PC-3 (cell line): ENCODE data around the gene MARK4. TPM values are rescaled to one million over a fixed set of nuclear protein-coding genes. Genes with fewer than 3 reads are reported as not detected.

Source experiments
- ATAC-seq: fragments of 200-7000 bp; cut with Tn5 transposase; 2 replicates; pipeline ENCODE4 v1.9.1; 2020; ENCODE audit warnings: mild to moderate bottlenecking, moderate library complexity
- BruUV-seq: library from RNA; stranded (reverse); fragments of 400-500 nt; replicated peaks from 2 replicates; lab custom pipeline; 2021; lab: Mats Ljungman, UMichigan
- CTCF ChIA-PET: fragments of 300-600 bp; sonication (Branson Sonifier 250); formaldehyde crosslinking; loops from one replicate; lab custom pipeline; 2022; ENCODE audit warnings: antibody characterized with exemption; lab: Charles Lee
- POLR2A ChIA-PET: fragments of 300-600 bp; sonication (Branson Sonifier 250); formaldehyde crosslinking; loops from one replicate; lab custom pipeline; 2022; ENCODE audit warnings: antibody characterized with exemption; ENCODE audit not compliant: unreplicated experiment; lab: Charles Lee
- DNase-seq: peaks from one replicate; pipeline ENCODE4 v3.0.0-alpha.2; 2015
- H2AFZ ChIP-seq: fragments of 300-600 bp; sonication (generic); 2 replicates; pipeline ENCODE4 v1.6.0; 2016; ENCODE audit warnings: antibody characterized with exemption, low read length
- H3F3A ChIP-seq: fragments of 300-600 bp; sonication (generic); one replicate; pipeline ENCODE4 v1.6.0; 2017; ENCODE audit warnings: antibody characterized with exemption, low read length, control low read depth, mild to moderate bottlenecking; ENCODE audit not compliant: unreplicated experiment
- H3K27ac ChIP-seq: fragments of 300-600 bp; sonication (generic); 2 replicates; pipeline ENCODE4 v1.5.1; 2016; ENCODE audit warnings: mild to moderate bottlenecking, low read length
- H3K27me3 ChIP-seq: fragments of 300-600 bp; sonication (generic); 2 replicates; pipeline ENCODE4 v1.6.1; 2016; ENCODE audit warnings: low read length, mixed read lengths
- H3K36me3 ChIP-seq: fragments of 300-600 bp; sonication (generic); 2 replicates; pipeline ENCODE4 v1.6.1; 2016; ENCODE audit warnings: low read depth, mixed run types, low read length, mixed read lengths
- H3K4me1 ChIP-seq: fragments of 300-600 bp; sonication (generic); 2 replicates; pipeline ENCODE4 v1.5.1; 2016; ENCODE audit warnings: low read length; ENCODE audit not compliant: insufficient read depth
- H3K4me2 ChIP-seq: fragments of 300-600 bp; sonication (generic); 2 replicates; pipeline ENCODE4 v1.6.0; 2016; ENCODE audit warnings: low read length
- H3K4me3 ChIP-seq: fragments of 300-600 bp; sonication (generic); 2 replicates; pipeline ENCODE4 v1.5.1; 2016; ENCODE audit warnings: mild to moderate bottlenecking, low read length, mixed read lengths
- H3K79me2 ChIP-seq: fragments of 300-600 bp; sonication (generic); 2 replicates; pipeline ENCODE4 v1.6.1; 2017; ENCODE audit warnings: low read length, mixed read lengths
- H3K9ac ChIP-seq: fragments of 300-600 bp; sonication (generic); 2 replicates; pipeline ENCODE4 v1.6.0; 2016; ENCODE audit warnings: mild to moderate bottlenecking, low read length
- H3K9me2 ChIP-seq: fragments of 300-600 bp; sonication (generic); replicated peaks from 2 replicates; pipeline ENCODE4 v1.6.1; 2016; ENCODE audit warnings: mixed run types, low read length, mixed read lengths
- H3K9me3 ChIP-seq: fragments of 300-600 bp; sonication (generic); 2 replicates; pipeline ENCODE4 v1.6.1; 2016; ENCODE audit warnings: low read length, mixed read lengths
- H4K20me1 ChIP-seq: fragments of 300-600 bp; sonication (generic); 2 replicates; pipeline ENCODE4 v1.6.1; 2016; ENCODE audit warnings: low read length, mixed read lengths
- CTCF ChIP-seq: fragments of 300-600 bp; sonication (generic); conservative IDR thresholded peaks from 2 replicates; pipeline ENCODE4 v1.5.1; 2017; ENCODE audit warnings: antibody characterized with exemption, low read depth, mild to moderate bottlenecking, low read length
- EZH2 ChIP-seq: fragments of 300-600 bp; sonication (generic); IDR thresholded peaks from one replicate; pipeline ENCODE4 v1.6.1; 2017; ENCODE audit warnings: antibody characterized with exemption, mild to moderate bottlenecking, low read length; ENCODE audit not compliant: unreplicated experiment
- EZH2phosphoT487 ChIP-seq: fragments of 300-600 bp; sonication (generic); IDR thresholded peaks from 2 replicates; pipeline ENCODE4 v1.6.1; 2018; ENCODE audit warnings: mild to moderate bottlenecking, antibody characterized with exemption, low read length, borderline replicate concordance
- intact Hi-C: fragments of 100-400 bp; cut with micrococcal nuclease; formaldehyde crosslinking; loops from 2 replicates; pipeline ENCODE4 v1.9.0; 2023
- total RNA-seq: library from RNA; depleted of rRNA; stranded (reverse); fragments of >200 nt; gene quantifications from 2 replicates; pipeline ENCODE4 v1.2.3, GENCODE V29; 2014

The MARK4 gene
- total RNA-seq, 1 experiment from 2014 or later = 12.1 TPM

GRCh38 chr19:45254044-45254531, 3.0 kb downstream of the MARK4 start:
- Histone ChIP-seq H2AFZ (no peak overlapping the region), H3K9me2 (no peaks in the 10 kb centered on the region), H3K27me3 (no peaks in the 10 kb centered on the region), H3F3A (no peaks in the 10 kb centered on the region), H3K79me2 (peaks cover 32% of the 10 kb centered on the region), H3K9ac (no peak overlapping the region), H3K9me3 (no peaks in the 10 kb centered on the region), H3K4me3 (no peak overlapping the region), H3K36me3 (no peaks in the 10 kb centered on the region), H4K20me1 (no peaks in the 10 kb centered on the region), H3K27ac (no peak overlapping the region), H3K4me1 (peaks cover 10% of the 10 kb centered on the region; the same call in 1 of the 2 replicates), H3K4me2 (no peak overlapping the region)
- ChIA-PET CTCF (no interaction called here), POLR2A (no interaction called here)
- ATAC-seq (no peak), DNase-seq (no peak)
- intact Hi-C loops = loop anchor here (10.0 kb wide), 1 partner anchor 239 kb away; no protein-coding TSS in a partner anchor
- TF ChIP-seq CTCF (0 out of 2 replicates have a peak, but pooled peaks have one; percentile 19), EZH2 (no peak)
- no TSS peak for BruUV-seq

- no peaks in the 10 kb centered on the region for H3K9me2 ChIP-seq
- TF ChIP-seq EZH2phosphoT487 = no peak
- TF ChIP-seq EZH2 = no peak
- no peak for TF ChIP-seq CTCF
- H3K27ac ChIP-seq = no peak overlapping the region
- H3K79me2 ChIP-seq = peaks cover 32% of the 10 kb centered on the region
- no peaks in the 10 kb centered on the region for H3K36me3 ChIP-seq
- H3K9ac ChIP-seq = no peak overlapping the region
- no peak for ATAC-seq
- DNase-seq = no peak
- H3F3A ChIP-seq = no peaks in the 10 kb centered on the region
- BruUV-seq = no TSS peak
- CTCF ChIA-PET = no interaction called here
- no peak overlapping the region for H3K4me3 ChIP-seq
- H3K4me1 ChIP-seq = 0 out of 2 replicates have a peak, but pooled peaks cover 4% of the 10 kb centered on the region
- no peaks in the 10 kb centered on the region for H3K27me3 ChIP-seq
- POLR2A ChIA-PET = no interaction called here
- H4K20me1 ChIP-seq = no peaks in the 10 kb centered on the region
- H3K9me3 ChIP-seq = no peaks in the 10 kb centered on the region
- H3K4me2 ChIP-seq = no peak overlapping the region
- intact Hi-C loops = loop anchor here (10.0 kb wide), 1 partner anchor 241 kb away; no protein-coding TSS in a partner anchor
- no peak overlapping the region for H2AFZ ChIP-seq
These were observed 4.6 kb downstream of the MARK4 start for GRCh38 chr19:45255611-45256157.

- Histone ChIP-seq H2AFZ (no peak overlapping the region), H3F3A (no peaks in the 10 kb centered on the region), H3K9me2 (no peaks in the 10 kb centered on the region), H3K4me3 (no peak overlapping the region), H3K9me3 (no peaks in the 10 kb centered on the region), H3K4me2 (no peak overlapping the region), H3K27me3 (no peaks in the 10 kb centered on the region), H3K27ac (no peak overlapping the region), H4K20me1 (no peaks in the 10 kb centered on the region), H3K79me2 (peaks cover 28% of the 10 kb centered on the region), H3K36me3 (no peaks in the 10 kb centered on the region), H3K9ac (no peak overlapping the region), H3K4me1 (0 out of 2 replicates have a peak, but pooled peaks cover 3% of the 10 kb centered on the region)
- intact Hi-C loops = loop anchor here (10.0 kb wide), 1 partner anchor 242 kb away; no protein-coding TSS in a partner anchor
- DNase-seq (no peak), ATAC-seq (no peak)
- ChIA-PET CTCF (no interaction called here), POLR2A (no interaction called here)
- no peak for TF ChIP-seq CTCF
- no peak for TF ChIP-seq EZH2
- TF ChIP-seq EZH2phosphoT487 = no peak
- no TSS peak for BruUV-seq
These were observed 5.8 kb downstream of the MARK4 start for GRCh38 chr19:45256836-45257235.
